ENCODE measurements around the gene GMPR.
"Not testable (repeated sequence)": the region's sequence is repeated elsewhere in the genome, so short reads cannot be mapped to it uniquely, and the experiment has no call there.

Gene GMPR

DNA sequence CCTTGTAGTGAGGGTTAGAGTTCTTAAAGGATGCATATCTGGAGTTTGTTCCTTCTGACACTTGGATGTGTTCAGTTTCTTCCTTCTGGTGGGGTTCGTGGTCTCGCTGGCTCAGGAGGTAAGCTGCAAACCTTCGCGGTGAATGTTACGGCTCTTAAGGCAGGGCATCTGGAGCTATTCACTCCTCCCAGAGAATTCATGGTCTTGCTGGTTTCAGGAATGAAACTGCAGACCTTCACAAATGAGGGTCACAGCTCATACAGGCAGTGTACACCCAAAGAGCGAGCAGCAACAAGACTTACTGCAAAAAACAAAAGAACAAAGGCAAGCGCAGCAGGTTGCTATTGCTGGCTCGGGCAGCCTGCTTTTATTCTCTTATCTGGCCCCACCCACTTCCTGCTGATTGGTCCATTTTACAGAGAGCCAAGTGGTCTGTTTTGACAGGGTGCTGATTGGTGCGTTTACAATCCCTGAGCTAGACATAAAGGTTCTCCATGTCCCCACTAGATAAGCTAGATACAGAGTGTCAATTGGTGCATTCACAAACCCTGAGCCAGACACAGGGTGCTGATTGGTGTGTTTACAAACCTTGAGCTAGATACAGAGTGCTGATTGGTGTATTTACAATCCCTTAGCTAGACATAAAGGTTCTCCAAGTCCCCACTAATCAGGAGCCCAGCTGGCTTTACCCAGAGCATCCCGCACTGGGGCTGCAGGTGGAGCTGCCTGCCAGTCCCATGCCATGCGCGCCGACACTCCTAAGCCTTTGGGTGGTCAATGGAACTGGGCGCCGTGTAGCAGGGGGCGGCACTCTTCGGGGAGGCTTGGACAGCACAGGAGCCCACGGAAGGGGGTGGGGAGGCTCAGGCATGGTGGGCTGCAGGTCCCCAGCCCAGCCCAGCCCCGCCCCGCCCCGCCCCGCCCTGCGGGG lies 12.0 kb upstream of the GMPR start:
- DNase-seq, result not testable (repeated sequence)

DNA sequence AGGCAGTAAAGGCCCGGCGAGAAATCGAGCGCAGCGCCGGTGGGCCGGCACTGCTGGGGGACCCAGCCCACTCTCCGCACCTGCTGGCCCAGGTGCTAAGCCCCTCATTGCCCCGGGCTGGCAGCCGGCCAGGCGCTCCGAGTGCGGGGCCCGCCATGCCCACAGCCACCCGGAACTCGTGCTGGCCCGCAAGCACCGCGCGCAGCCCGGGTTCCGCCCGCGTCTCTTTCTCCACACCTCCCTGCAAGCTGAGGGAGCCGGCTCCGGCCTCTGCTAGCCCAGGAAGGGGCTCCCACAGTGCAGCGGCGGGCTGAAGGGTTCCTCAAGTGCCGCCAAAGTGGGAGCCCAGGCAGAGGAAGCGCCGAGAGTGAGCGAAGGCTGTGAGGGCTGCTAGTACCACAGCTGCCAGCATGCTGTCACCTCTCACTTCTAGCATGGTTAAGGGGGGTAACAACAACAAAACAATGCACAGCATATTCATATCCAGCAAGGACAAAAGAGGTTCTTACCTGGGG lies 11.3 kb upstream of the GMPR start:
- DNase-seq, result no peak

- DNase-seq, result no peak
Measured at GRCh38 chr6:16227605-16228004, 10.8 kb upstream of the GMPR start.

DNA sequence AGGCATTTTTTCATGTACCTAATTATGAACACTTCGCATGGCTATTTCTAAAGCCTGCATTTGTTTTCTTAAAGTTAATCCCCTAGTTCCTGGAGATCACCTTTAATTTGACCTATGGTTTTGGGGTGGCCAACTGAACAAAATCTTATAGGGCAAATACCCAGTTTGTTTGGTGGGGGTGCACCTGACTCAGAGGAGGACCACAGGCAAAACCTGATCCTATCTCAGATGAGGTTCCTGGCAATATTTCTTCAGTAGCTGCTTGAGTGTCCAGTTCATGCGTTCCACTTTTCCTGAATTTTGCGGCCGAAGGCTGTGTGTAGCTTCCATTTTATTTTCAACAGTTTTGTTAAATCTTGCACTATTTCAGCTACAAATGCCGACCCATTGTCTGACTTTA lies 10.3 kb upstream of the GMPR start:
- DNase-seq, result no peak

DNA sequence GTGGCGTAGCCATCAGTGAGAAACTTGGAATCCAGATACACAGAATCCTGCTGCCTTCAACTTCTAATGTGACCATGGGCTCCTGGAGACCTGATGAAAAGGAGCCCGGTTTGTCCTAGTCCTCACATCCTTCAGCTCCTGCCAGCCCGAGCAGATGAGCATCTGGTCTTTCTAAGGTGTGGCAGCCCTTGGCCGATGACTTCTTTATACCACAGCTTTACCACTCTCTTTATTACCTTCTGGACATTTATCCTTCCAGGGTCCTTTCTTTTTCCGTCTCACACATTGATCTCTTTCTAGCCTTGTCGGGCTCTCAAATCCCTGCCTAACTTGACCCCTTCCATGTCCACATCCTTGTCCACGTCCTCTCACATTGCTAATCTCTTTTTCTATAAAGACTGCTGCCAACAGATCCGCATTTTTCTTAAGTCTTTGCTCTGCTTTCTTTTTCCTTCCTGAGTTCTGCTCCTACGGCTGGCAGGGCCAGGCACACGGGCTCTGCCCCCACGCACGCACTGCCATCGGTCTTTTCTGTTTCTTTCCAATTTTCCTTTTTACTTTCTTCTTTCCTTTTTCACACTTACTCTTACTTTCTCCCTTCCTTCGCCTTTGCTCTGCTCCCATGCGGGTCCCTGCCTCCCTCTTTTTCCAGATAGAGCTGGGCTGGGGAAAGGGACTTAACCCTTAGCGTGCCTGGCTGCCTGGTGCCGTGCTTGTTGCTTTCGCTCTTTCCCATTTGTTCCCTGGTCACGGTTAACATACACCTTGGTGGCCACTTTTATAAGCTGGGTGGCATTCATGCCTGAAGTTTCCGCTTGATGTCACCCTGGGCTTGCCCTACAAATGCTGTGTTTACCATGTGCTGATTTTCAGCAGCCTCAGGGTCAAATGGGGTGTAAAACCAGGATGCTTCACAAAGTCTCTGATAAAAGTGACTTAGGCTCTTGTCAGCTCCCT lies 9.4 kb upstream of the GMPR start:
- peak; percentile 11 for DNase-seq

DNA sequence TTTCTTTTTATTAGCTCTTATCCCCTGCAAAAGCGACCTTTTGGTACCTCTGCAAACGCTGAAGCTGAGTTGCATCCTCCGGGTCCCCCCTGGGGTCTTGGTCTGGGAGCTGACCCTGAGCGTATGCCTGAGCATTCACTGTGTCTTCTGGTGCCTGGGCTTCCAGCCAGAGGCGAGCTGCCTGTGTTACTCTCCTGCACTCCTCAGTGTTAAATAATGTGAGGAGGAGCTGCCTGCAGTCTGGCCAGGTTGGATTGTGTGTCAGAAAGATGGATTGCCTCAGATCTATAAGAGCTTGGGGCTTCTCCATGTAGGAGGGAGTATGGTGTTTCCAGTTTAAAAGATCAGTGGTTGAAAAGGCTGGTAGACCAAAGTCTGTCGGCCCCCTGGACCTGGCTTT lies 8.7 kb upstream of the GMPR start:
- DNase-seq, result no peak

- no peak for DNase-seq
Measured at GRCh38 chr6:16230953-16231352, 7.4 kb upstream of the GMPR start.

DNA sequence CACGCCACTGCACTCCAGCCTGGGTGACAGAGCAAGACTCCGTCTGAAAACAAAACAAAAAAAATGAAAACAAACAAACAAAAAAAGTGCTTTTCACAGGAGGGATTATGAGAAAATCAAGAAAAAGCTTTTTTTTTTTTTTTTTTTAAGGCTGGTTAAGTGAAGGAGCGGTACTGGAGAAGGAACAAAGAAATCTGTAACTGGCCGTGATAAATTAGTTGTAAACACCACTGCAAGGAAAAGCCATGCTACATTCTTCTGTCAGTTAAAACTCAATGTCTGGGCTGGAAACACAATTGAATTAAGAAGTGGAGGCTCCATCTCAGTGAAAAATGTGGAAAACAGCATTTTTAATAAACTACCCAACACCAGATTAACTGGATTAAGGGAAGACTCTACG lies 6.3 kb upstream of the GMPR start:
- DNase-seq, result no peak

GRCh38 chr6:16236009-16236501 lies 2.3 kb upstream of the GMPR start:
- no peak for DNase-seq

- DNase-seq, result no peak
Measured at GRCh38 chr6:16236631-16237199, 1.7 kb upstream of the GMPR start.

DNA sequence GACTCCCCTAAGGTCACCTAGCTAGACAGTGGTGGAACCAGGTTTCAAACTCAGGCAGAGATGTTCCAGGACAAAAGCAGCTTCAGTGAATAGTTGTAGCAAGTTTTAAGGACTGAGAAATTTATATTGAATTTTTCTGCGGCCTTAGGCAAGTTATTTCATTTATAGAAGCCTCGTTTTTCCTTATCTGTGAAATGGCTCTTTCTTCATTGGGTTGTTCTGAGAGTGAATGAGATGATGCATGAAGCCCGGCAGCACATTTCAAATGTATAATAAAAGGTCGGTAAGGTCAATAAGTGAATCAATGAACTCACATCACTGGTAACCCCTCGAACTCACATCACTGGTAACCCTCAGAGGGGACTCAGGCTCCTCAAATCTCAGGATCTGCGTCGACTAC lies 1.1 kb upstream of the GMPR start:
- no peak for DNase-seq

- peak; percentile 71 for DNase-seq
Measured at GRCh38 chr6:16238963-16239797, 793 bp downstream of the GMPR start.

DNA sequence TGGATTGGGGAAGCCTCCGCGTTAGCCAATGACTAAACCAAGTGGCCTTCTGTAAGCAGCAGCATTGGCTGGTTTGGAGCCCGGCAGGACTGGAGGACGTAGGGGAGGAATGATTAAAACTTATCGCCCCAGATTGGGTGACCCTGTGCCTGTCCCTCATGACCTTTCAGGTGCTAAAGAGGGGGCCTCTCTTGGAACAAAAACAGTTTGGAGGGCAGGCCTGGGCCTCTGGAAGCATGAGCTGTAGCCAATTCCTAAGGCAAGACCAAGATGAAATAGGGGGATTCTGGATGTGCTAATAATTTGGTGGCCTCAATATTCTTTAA lies 1.4 kb downstream of the GMPR start:
- DNase-seq, result no peak

DNA sequence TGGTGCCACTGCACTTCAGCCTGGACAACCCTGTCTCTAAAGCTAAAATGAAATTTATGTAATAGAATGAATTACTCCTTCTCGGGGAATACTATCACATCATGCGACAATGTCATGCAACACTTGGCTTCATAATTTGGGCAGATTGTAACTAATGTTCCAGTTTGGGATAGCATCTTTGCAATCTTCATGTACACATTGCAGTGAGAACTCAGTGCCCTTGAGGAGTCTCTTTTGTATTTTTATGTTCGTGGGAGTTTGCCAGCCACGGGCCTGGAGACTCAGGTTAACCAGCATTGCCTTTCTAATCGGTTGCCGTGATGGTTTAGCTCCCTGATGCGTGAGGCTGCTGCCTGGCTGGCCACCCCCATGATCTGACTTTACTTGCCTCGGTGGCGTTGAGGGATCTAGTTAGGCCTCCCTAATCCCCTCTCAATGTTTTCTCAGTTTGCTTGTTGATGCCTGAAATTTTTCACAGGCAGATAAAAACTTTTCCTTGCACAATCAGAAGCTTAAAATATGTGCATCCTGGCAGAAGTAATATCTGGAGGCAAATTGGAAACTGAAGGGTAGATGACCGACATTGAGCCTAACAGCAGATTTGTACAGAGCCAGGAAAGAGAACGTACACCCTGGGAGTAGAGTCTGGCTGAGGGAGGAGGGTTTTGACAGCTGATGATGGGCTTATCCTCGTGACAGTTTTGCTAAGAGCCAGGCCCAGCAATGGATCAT lies 2.4 kb downstream of the GMPR start:
- DNase-seq, result peak; percentile 81

DNA sequence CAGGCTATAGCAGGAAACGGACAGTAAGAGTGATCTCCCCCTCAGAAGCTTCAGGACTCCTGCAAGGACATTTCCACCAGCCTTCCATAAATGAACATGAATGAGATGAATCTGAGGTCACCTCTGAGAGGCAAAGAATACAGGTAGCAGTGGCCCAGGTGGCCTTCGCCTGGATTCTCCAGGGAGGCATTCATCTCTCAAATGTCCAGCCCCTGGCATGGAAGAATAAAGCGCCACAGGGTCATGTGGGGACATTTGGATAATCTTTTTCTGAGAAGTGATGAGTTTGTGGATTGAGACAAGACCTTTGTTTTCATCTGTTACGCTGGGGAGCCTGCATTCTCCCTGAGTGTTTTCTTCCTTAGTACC lies 2.9 kb downstream of the GMPR start:
- DNase-seq, result peak; percentile 73

DNA sequence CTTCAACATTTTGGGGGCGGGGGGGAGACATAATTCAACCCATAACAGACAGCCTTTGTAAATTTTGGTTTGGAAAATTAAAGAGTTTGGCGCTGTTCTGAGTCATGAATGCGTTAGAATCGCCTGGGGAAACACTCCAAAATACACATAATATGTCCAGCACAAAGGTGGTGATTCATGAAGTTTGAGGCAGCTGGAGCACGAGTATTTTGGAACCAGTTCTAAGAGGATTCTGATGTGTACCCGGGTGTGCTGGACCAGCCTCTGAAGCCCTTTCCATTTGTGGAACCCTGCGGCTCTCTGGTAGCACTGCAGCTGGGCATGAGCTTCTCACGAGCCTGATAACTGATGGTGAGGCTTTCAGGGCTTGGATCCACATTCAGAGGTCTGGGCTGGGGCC lies 4.7 kb downstream of the GMPR start:
- DNase-seq, result no peak

GRCh38 chr6:16243664-16244063 lies 5.3 kb downstream of the GMPR start:
- DNase-seq, result no peak

DNA sequence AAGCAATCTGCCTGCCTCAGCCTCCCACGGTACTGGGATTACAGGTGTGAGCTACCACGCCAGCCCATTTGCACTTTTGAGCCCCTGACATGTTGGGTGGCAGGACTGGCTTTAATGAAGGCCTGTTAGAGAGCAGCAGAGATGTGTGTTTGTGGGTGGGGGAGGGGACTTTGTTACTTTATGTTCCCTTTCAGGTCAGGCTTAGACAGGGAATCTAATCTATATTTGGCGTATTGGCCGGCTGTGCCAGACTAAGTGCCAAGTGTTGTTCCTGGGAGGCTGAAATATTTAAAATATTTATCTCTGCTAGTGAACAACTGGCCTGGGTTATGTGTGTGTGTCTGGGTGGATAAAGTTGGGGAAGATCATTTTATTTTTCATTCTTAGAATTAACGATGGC lies 6.1 kb downstream of the GMPR start:
- DNase-seq, result no peak

- no peak for DNase-seq
Measured at GRCh38 chr6:16244869-16245451, 6.6 kb downstream of the GMPR start.

GRCh38 chr6:16248271-16248853 lies 10.0 kb downstream of the GMPR start:
- peak; percentile 65 for DNase-seq

DNA sequence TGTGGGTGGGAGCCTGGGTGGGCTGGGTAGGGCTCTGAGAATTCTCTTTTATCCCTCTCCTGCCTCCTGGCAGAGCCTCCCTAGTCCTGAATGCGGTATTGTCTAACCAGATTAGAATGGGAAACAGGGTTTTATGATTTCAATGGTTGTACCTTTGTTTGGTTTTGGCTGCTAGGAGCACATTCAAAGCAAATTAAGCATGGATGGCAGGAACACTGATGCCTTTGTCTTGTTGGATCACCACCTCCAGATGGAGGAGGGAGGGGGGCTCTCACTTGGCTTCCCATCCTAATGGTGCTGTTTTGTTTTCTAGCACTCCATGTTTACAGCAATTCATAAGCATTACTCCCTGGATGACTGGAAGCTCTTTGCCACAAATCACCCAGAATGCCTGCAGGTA lies 11.6 kb downstream of the GMPR start:
- DNase-seq, result peak; percentile 57

All from NCI-H82 (cell line).